Astrocyte of the spinal cord (primary cell): Measurements from ENCODE around the gene ITGAV.
"Not testable (repeated sequence)": the region's sequence is repeated elsewhere in the genome, so short reads cannot be mapped to it uniquely, and the experiment has no call there.

Source experiments
- DNase-seq: peaks from one replicate; pipeline ENCODE4 v3.0.0; 2011; ENCODE audit warnings: low read depth, low spot score
- H3K4me3 ChIP-seq: 2 replicates; pipeline ENCODE4 v1.5.1; 2011; ENCODE audit warnings: low read depth, mild to moderate bottlenecking, low read length, moderate library complexity
- in situ Hi-C: cut with HindIII; loops from 2 replicates; pipeline ENCODE4 v1.10.0; 2017; ENCODE audit warnings: low sequenced_read_pairs
- TF ChIP-seq, protein P1 (sequence below): IDR thresholded peaks from 2 replicates; pipeline ENCODE4 v1.5.1; 2012; ENCODE audit warnings: low read depth, mild to moderate bottlenecking, low read length, inconsistent platforms

The ITGAV gene

DNA sequence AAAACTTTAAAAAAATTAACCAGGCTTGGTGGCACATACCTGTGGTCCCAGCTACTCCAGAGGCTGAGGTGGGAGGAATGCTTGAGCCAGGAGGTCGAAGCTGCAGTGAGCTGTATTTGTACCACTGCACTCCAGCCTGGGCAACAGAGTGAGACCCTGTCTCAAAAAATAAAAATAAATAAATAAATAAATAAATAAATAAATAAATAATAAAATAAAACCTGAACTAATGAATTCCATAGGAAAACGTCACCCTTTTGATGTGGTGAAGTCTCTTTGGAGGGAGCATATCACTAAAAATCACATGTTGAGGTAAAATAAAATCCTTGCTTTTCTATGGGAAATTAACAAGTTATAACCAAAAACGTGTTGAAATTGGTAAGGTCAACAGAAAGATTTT, 29.6 kb upstream of the ITGAV start:
- H3K4me3 ChIP-seq, result no peak overlapping the region
- TF ChIP-seq, protein P1, sequence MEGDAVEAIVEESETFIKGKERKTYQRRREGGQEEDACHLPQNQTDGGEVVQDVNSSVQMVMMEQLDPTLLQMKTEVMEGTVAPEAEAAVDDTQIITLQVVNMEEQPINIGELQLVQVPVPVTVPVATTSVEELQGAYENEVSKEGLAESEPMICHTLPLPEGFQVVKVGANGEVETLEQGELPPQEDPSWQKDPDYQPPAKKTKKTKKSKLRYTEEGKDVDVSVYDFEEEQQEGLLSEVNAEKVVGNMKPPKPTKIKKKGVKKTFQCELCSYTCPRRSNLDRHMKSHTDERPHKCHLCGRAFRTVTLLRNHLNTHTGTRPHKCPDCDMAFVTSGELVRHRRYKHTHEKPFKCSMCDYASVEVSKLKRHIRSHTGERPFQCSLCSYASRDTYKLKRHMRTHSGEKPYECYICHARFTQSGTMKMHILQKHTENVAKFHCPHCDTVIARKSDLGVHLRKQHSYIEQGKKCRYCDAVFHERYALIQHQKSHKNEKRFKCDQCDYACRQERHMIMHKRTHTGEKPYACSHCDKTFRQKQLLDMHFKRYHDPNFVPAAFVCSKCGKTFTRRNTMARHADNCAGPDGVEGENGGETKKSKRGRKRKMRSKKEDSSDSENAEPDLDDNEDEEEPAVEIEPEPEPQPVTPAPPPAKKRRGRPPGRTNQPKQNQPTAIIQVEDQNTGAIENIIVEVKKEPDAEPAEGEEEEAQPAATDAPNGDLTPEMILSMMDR, result no peak
- in situ Hi-C loops, result no loop called here
- DNase-seq, result no peak

DNA sequence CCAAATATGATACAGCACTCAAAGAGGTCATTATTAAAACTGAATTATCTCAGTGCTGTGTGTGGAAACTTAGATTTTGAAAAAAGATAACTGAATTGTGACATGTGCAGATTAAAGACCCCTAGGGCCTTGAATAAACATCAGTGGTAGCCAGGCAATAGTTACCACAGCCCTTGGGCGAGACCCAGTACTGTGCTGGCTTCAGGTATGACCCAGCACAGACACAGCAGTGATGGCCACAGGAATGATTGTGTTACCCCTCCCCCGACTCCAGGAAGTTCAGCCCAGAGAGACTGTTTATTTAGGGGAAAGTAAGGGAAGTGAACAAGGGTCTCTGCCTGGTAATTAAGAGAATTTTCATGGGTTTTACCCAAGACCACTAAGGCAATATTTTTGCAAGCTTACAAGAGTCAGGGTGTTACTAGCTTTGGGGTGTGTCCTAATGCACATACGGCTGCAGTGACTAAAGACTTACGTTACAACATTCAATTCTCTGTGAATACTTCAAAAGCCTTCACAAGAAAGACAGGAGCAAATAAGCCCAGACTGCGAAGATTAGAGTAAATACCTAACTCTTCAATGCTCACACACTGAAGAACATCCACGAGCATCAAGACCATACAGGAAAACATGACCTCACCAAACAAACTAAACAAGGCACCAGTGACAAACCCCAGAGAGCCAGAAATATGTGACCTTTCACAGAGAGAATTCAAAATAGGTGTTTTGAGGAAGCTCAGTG, 28.2 kb upstream of the ITGAV start:
- H3K4me3 ChIP-seq, result no peak overlapping the region
- TF ChIP-seq, protein P1, result no peak
- DNase-seq, result no peak
- in situ Hi-C loops, result no loop called here

DNA sequence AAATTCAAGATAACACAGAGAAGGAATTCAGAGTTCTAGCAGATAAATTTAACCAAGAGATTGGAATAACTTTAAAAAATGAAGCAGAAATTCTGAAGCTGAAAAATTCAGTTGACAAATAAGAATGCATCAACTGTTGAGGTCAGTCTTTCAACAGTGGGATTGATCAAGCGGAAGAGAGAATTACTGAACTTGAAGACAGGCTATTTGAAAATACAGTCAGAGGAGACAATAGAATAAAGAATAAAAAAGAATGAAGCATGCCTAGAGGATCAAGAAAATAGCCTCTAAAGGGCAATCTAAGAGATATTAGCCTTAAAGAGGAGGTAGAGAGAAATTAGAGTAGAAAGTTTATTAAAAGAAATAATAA, 27.7 kb upstream of the ITGAV start:
- H3K4me3 ChIP-seq, result no peak overlapping the region
- DNase-seq, result no peak
- TF ChIP-seq, protein P1, result no peak
- in situ Hi-C loops, result no loop called here

DNA sequence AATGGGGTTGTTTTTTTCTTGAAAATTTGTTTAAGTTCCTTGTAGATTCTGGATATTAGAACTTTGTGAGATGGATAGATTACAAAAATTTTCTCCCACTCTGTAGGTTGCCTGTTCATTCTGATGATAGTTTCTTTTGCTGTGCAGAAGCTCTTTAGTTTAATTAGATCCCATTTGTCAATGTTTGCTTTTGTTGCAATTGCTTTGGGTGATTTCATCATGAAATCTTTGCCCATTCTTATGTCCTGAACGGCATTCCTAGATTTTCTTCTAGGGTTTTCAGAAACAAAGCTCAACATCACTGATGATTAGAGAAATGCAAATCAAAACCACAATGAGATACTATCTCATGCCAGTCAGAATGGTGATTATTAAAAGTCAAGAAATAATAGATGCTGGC, 21.3 kb upstream of the ITGAV start:
- DNase-seq, in situ Hi-C loops, H3K4me3 ChIP-seq: not testable (repeated sequence)

DNA sequence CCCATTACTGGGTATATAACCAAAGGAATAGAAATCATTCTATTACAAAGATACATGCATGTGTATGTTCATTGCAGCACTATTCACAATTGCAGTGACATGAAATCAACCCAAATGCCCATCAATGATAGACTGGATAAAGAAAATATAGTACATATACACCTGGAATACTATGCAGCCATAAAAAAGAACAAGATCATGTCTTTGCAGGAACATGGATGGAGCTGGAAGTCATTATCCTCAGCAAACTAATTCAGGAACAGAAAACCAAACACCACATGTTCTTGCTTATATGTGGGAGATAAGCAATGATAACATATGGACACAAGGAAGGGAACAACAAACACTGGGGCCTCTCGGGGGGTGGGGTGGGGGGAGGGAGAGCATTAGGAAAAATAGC, 20.7 kb upstream of the ITGAV start:
- H3K4me3 ChIP-seq, in situ Hi-C loops, DNase-seq: not testable (repeated sequence)

DNA sequence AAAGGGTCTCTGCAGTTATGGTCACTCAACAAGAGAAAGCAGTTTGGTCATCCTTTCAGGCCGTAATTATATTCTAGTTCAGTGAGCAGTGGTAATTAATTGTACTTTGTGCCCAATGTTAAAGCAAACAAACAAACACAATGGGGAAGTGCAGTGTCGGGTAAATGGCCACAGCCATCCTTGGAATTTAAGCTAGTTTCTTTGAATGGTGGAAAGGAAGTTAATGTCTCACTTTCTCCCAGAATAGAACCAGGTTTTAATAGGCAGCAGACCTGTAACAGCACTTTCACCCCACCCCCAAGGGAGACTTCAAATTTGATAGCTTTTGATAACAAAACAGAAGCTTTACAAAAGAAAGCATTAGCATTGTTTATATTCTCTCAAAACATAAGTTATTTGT, 20.0 kb upstream of the ITGAV start:
- TF ChIP-seq, protein P1, result no peak
- H3K4me3 ChIP-seq, result no peak overlapping the region
- DNase-seq, result peak; percentile 53
- in situ Hi-C loops, result no loop called here

DNA sequence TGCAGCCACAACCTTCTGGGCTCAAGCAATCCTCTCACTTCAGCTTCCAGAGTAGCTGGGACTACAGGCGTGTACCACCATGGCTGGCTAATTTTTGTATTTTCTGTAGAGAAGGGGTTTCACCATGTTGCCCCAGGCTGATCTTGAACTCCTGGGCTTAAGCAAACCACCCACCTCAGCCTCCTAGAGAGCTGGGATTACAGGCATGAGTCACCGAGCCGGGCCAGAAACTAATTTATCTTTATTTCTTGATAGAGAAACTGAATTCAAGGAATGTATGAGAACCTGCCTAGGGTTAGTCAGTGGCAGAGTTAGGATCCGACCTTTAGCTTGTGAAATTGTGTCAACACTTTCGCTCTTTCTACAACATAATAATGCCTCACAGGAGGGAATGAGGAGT, 19.3 kb upstream of the ITGAV start:
- H3K4me3 ChIP-seq, result no peak overlapping the region
- TF ChIP-seq, protein P1, result no peak
- in situ Hi-C loops, result no loop called here
- peak; percentile 66 for DNase-seq

DNA sequence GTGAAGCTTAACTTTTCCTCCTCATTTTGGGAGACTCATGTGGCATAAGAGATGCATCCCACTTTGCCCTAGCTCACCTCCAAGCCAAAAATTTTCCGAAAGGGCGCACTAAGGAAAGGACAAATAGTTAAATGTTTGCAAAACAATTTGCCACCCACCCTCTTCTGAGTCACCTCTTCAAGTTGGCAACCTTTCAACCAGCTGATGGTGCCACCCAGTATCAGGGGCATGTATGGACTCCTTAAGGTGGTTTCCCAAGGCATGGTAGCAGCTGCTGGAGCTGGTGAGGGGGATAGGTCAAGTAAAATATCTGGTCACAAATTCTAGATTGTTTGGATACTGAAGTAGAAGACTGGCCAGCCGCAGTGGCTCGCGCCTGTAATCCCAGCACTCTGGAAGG, 17.2 kb upstream of the ITGAV start:
- in situ Hi-C loops, result no loop called here
- TF ChIP-seq, protein P1, result no peak
- DNase-seq, result no peak
- H3K4me3 ChIP-seq, result no peak overlapping the region
